ENCODE measurements around the gene SLC20A1.
"Not testable (repeated sequence)": the region's sequence is repeated elsewhere in the genome, so short reads cannot be mapped to it uniquely, and the experiment has no call there.

SLC20A1 gene, protein sequence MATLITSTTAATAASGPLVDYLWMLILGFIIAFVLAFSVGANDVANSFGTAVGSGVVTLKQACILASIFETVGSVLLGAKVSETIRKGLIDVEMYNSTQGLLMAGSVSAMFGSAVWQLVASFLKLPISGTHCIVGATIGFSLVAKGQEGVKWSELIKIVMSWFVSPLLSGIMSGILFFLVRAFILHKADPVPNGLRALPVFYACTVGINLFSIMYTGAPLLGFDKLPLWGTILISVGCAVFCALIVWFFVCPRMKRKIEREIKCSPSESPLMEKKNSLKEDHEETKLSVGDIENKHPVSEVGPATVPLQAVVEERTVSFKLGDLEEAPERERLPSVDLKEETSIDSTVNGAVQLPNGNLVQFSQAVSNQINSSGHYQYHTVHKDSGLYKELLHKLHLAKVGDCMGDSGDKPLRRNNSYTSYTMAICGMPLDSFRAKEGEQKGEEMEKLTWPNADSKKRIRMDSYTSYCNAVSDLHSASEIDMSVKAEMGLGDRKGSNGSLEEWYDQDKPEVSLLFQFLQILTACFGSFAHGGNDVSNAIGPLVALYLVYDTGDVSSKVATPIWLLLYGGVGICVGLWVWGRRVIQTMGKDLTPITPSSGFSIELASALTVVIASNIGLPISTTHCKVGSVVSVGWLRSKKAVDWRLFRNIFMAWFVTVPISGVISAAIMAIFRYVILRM

DNA sequence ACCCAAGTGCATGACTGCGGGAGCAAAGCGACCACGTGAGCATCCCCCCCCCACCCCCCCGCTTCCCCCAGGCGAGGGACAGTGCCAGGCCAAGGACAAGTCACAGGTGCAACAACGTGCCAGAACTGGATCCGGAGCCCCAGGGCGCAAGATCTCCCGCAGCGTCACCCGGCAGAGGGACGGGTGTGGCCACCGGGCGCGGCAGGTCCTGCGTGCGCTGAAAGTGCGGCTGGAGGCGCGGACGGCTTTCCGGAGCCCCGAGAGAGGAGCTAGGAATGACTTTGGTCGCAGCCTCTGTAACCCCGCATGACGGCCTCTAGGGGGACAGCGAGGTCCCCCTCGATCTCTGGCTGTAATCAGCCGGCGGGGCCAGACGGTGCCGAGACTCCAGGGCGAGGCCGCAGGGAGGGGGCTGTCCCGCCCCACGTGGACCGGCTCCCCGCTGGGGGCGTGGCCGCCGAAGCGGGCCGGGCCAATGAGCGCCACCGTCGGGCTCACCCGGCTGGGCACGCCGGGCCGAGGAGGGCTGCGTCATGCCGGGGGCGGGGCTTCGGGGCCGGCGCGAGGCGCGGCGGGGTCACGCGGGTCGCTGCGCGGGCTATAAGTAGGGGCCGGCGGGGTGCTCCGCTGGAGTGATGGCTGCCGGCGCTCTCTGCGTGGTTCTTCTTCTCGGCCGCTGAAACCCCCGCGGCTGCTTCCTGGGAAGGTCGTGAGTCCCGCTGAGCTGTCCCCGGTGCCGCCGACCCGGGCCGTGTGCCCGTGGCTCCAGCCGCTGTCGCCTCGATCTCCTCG, at the start of gene SLC20A1:
TSS of gene SLC20A1 (plus strand) at position 630 of the 792 bp plus-strand sequence. CDS start 890 bp downstream, outside the sequence.
- in situ Hi-C loops (cut with HindIII; ENCODE audit: low pct_unique_long_range_greater_than_20kb, low sequenced_read_pairs) = no loop called here
- no peak for TF ChIP-seq JUND (IDR thresholded peaks at IDR 0.05; ENCODE audit: low read depth)
- peak; percentile 82 to 93 for DNase-seq (ENCODE audit: low read depth in 1 of 2, low spot score in 1 of 2)

DNA sequence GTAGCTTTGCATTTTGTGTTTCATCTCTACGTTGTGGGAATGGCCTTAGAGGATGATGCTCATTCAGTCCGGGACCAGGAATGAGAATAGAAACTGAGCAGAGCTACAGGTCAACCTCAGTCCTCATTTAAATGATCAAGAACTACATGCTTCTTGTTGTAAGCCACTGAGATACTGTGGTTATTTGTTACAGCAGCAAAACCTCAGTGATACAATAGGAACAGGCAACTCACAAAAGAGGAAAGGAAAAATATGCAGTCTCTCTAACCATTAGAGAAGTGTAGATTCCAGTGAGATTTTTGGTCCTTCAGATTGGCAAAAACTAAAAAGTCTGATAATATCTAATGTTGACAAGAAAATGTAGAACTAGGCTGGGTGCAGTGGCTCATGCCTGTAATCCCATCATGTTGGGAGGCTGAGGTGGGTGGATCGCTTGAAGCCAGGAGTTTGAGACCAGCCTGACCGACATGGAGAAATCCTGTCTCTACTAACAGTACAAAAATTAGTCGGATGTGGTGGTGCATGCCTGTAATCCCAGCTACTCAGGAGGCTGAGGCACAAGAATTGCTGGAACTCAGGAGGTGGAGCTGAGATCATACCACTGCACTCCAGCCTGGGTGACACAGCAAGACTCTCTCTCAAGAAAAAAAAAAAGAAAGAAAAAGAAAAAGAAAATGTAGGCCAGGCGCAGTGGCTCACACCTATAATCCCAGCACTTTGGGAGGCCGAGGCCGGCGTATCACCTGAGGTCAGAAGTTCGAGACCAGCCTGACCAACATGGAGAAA, 48.0 kb upstream of the SLC20A1 start:
- no peak for TF ChIP-seq JUND (IDR thresholded peaks at IDR 0.05; ENCODE audit: low read depth)
- no peak for DNase-seq (ENCODE audit: low read depth in 1 of 2, low spot score in 1 of 2)
- in situ Hi-C loops (cut with HindIII; ENCODE audit: low pct_unique_long_range_greater_than_20kb, low sequenced_read_pairs) = no loop called here

DNA sequence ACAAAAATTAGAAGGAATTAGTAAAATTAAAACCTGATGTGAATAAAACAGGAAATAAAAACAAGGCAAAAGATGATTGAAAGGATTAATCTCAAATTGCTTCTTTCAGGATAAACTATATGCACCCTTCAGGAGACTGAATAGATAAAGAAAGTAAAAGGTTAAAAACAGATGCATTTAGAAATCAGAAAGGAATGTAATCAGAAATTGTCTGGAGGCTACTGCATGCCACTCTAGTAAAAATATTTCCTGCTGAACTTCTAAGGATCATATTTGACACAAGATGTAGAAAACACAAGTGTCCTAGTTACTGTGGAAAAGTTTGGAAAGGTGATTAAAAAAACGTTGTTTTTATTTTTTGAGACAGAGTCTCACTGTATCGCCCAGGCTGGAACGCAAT, 45.1 kb upstream of the SLC20A1 start:
- no peak for TF ChIP-seq JUND (IDR thresholded peaks at IDR 0.05; ENCODE audit: low read depth)
- in situ Hi-C loops (cut with HindIII; ENCODE audit: low pct_unique_long_range_greater_than_20kb, low sequenced_read_pairs) = no loop called here
- no peak for DNase-seq (ENCODE audit: low read depth in 1 of 2, low spot score in 1 of 2)

DNA sequence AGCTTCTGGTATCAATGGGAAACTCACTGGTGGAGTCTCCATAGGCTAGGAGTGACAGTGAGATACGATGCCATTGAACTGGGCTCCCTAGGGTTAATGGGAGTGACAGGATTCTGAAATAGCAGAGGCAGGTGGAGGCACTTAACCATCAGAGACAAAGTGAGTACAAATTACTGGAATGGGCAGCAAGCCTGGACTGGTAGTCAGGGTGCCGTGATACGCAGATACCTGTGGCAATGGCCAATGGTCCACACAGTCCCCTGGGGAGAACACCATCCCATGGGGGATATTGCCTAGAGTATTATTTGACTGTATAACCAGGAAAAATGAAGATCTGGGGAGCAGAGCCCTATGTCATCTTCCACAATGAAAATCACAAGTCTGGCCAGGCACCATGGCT, 44.0 kb upstream of the SLC20A1 start:
- in situ Hi-C loops (cut with HindIII; ENCODE audit: low pct_unique_long_range_greater_than_20kb, low sequenced_read_pairs) = no loop called here
- DNase-seq (ENCODE audit: low read depth in 1 of 2, low spot score in 1 of 2) = no peak
- no peak for TF ChIP-seq JUND (IDR thresholded peaks at IDR 0.05; ENCODE audit: low read depth)

DNA sequence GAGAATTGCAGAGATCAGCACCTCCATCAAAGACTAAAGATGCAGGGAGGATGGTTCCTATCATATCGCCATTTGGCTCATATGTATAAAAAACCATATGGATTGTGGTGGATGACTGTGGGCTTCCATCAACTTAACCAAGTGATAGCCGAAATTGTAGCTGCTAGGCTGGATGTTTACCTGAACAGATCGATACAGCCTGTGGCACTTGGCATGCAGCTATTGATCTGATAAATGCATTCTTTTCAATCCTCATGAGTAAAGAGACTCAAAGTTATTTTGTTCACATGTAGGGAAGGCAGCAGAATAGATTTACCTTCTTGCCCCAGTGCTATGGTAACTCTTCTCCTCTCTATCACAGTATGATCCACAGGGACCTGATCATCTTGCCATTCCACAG, 42.8 kb upstream of the SLC20A1 start:
- in situ Hi-C loops (cut with HindIII; ENCODE audit: low pct_unique_long_range_greater_than_20kb, low sequenced_read_pairs) = no loop called here
- TF ChIP-seq JUND (IDR thresholded peaks at IDR 0.05; ENCODE audit: low read depth) = no peak
- peak in 1 of 2 experiments; percentile 42 for DNase-seq (ENCODE audit: low read depth in 1 of 2, low spot score in 1 of 2)

DNA sequence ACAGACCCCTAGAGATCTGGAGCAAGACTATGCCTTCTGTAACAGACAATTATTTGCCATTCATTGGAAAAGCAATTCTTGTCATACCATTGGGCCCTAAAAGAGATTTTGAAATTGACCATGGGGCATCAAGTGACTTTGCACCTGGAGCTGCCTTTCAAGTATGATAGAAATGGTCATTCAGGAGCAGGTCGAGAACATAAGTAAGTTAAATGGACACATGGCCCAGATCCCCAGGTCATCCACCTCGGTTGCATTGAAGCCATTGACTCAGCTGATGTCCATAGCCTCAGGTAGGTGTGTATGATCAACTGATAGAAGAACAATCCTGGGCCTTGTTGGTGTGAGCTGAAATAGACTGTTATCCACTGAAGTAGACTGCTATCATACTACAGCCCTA, 42.0 kb upstream of the SLC20A1 start:
- DNase-seq (ENCODE audit: low read depth in 1 of 2, low spot score in 1 of 2) = no peak
- no peak for TF ChIP-seq JUND (IDR thresholded peaks at IDR 0.05; ENCODE audit: low read depth)
- in situ Hi-C loops (cut with HindIII; ENCODE audit: low pct_unique_long_range_greater_than_20kb, low sequenced_read_pairs) = no loop called here

DNA sequence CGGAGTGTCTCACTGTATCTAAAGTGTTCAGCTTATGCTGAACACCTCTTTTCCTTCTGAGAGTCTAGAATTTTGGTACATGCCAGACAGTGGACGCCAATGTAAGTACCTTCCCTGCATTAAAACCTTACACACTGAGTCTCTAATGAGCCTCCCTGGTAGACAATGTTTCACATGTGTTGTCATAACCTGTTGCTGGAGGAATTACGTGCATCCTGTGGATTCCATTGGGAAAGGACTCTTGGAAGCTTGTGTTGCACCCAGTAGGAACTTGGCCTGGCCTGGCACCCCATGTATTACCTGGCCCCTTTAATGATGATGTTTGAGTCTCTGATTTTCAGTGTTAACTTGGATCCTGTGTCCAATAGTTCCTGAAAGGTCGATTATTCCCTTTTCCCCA, 40.8 kb upstream of the SLC20A1 start:
- in situ Hi-C loops (cut with HindIII; ENCODE audit: low pct_unique_long_range_greater_than_20kb, low sequenced_read_pairs) = no loop called here
- no peak for DNase-seq (ENCODE audit: low read depth in 1 of 2, low spot score in 1 of 2)
- TF ChIP-seq JUND (IDR thresholded peaks at IDR 0.05; ENCODE audit: low read depth) = no peak

DNA sequence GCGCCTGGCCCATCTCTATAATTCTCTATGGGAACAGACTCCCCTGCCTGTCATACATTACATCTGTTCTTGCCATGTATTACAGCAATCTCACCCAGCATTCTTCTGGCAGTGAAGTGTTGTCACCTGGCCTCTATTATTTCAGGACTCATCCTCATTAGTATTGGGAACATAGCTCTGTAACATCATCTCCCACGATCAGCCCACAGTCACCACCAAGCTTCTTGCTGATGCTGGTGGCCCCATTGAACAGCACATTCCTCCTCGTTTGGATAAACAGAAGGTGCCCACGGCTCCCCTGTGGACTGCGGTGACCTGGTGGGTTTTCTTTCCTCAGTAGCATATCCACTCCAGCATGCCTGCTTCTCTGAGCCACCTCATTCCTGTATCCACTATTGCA, 39.8 kb upstream of the SLC20A1 start:
- in situ Hi-C loops (cut with HindIII; ENCODE audit: low pct_unique_long_range_greater_than_20kb, low sequenced_read_pairs) = no loop called here
- DNase-seq (ENCODE audit: low read depth in 1 of 2, low spot score in 1 of 2) = no peak
- no peak for TF ChIP-seq JUND (IDR thresholded peaks at IDR 0.05; ENCODE audit: low read depth)

DNA sequence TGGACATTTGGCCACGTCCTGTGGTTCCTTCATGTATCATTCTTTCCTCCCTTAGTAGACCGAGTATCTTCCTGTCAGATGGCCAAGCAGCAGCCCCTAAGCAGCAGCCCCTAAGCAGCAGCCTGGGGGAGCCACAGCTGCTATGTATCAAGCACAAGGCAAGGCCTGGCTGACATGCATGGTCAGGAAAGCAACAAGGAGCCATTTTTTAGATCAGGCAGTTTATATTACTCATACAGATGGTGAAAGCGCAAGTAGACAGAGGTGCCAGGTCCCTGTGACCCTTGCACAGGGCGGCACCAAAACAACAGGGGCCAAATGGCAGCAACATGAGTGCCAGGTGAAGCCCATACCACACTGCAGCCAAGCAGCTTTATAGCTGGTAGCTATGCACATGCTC, 39.2 kb upstream of the SLC20A1 start:
- TF ChIP-seq JUND (IDR thresholded peaks at IDR 0.05; ENCODE audit: low read depth) = no peak
- no peak for DNase-seq (ENCODE audit: low read depth in 1 of 2, low spot score in 1 of 2)
- in situ Hi-C loops (cut with HindIII; ENCODE audit: low pct_unique_long_range_greater_than_20kb, low sequenced_read_pairs) = no loop called here

DNA sequence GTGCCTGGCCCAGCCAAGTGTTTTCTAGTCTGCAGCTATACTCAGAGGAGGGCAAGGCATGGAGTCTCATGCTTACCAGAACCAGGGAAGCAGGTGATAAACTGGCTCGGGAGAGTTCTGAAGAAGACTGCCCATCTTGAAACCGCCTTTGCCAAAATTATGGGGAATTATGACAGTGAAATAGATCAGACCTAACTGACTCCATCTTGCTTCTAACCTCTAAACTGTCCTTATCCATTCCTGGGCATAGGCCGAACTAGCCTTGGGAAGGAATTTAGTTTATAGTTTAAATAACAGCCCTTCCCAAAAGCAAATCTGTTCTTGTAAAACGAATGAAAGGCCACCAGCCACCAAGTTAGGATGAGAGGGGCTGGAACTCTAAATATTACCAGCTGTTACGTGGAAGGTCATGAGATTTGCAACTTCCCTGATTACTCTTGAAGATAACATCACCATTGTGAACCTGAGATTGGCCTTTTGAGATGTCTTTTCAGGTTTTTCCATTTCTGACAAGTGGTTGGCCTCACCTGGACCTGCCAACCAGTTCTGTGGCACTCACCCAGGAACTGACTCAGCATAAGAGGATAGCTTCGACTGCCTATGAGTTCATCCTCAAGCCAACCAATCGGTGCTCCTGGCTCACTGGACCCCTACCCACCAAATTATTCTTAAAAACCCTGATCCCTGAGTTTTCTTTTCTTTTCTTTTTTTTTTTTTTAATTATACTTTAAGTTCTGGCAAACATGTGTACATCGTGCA, 37.9 kb upstream of the SLC20A1 start:
- no peak for TF ChIP-seq JUND (IDR thresholded peaks at IDR 0.05; ENCODE audit: low read depth)
- in situ Hi-C loops (cut with HindIII; ENCODE audit: low pct_unique_long_range_greater_than_20kb, low sequenced_read_pairs) = no loop called here
- DNase-seq (ENCODE audit: low read depth in 1 of 2, low spot score in 1 of 2) = no peak

DNA sequence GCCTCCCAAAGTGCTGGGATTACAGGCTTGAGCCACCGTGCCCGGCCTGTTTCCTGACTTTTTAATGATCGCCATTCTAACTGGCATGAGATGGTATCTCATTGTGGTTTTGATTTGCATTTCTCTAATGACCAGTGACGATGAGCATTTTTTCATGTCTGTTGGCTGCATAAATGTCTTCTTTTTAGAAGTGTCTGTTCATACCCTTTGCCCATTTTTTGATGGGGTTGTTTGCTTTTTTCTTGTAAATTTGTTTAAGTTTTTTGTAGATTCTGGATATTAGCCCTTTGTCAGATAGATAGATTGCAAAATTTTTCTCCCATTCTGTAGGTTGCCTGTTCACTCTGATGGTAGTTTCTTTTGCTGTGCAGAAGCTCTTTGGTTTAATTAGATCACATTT, 36.4 kb upstream of the SLC20A1 start:
- in situ Hi-C loops (cut with HindIII; ENCODE audit: low pct_unique_long_range_greater_than_20kb, low sequenced_read_pairs); DNase-seq (ENCODE audit: low read depth in 1 of 2, low spot score in 1 of 2): not testable (repeated sequence)

DNA sequence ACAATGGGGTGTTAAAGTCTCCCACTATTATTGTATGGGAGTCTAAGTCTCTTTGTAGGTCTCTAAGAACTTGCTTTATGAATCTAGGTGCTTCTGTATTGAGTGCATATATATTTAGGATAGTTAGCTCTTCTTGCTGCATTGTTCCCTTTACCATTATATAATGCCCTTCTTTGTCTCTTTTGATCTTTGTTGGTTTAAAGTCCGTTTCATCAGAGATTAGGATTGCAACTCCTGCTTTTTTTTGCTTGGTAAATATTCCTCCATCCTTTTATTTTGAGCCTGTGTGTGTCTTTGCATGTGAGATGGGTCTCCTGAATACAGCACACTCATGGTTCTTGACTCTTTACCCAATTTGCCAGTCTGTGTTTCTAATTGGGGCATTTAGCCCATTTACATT, 33.5 kb upstream of the SLC20A1 start:
- DNase-seq (ENCODE audit: low read depth in 1 of 2, low spot score in 1 of 2); in situ Hi-C loops (cut with HindIII; ENCODE audit: low pct_unique_long_range_greater_than_20kb, low sequenced_read_pairs): not testable (repeated sequence)

All from T47D (cell line).